Trophoblast cell (in vitro differentiated cells and primary cell): Measurements from ENCODE around the gene CPA2.

ENCODE experiments used
- DNase-seq, 2 donors: peaks; one replicate each; pipeline ENCODE4 v3.0.0-alpha.2; 2016
- H2AFZ ChIP-seq: 2 replicates; pipeline ENCODE4 v1.6.1; 2013; ENCODE audit warnings: low read length, moderate library complexity, mild to moderate bottlenecking; ENCODE audit not compliant: insufficient read depth, poor library complexity
- H2AK5ac ChIP-seq: 2 replicates; pipeline ENCODE4 v1.6.1; 2013; ENCODE audit warnings: mild to moderate bottlenecking, low read length
- H2BK120ac ChIP-seq: 2 replicates; pipeline ENCODE4 v1.6.1; 2013; ENCODE audit warnings: low read length, mild to moderate bottlenecking, moderate library complexity; ENCODE audit not compliant: insufficient read depth, poor library complexity
- H2BK12ac ChIP-seq: 2 replicates; pipeline ENCODE4 v1.6.1; 2013; ENCODE audit warnings: mild to moderate bottlenecking, low read length, moderate library complexity
- H2BK5ac ChIP-seq: 2 replicates; pipeline ENCODE4 v1.6.1; 2013; ENCODE audit warnings: low read length, low read depth, moderate library complexity, mild to moderate bottlenecking; ENCODE audit not compliant: poor library complexity
- H3K14ac ChIP-seq: 2 replicates; pipeline ENCODE4 v1.6.1; 2013; ENCODE audit warnings: mild to moderate bottlenecking, low read length
- H3K18ac ChIP-seq: 2 replicates; pipeline ENCODE4 v1.6.1; 2013; ENCODE audit warnings: mild to moderate bottlenecking, low read length
- H3K23ac ChIP-seq: 2 replicates; pipeline ENCODE4 v1.6.1; 2013; ENCODE audit warnings: low read length
- H3K27ac ChIP-seq: 2 replicates; pipeline ENCODE4 v1.5.1; 2013; ENCODE audit warnings: low read depth, mild to moderate bottlenecking, inconsistent platforms, low read length, moderate library complexity
- H3K27me3 ChIP-seq: 2 replicates; pipeline ENCODE4 v1.6.1; 2013; ENCODE audit warnings: inconsistent platforms, mild to moderate bottlenecking, low read length, moderate library complexity; ENCODE audit not compliant: insufficient read depth
- H3K36me3 ChIP-seq, 2 experiments: 1 replicate in 1 of 2; 2 replicates in 1 of 2; pipeline ENCODE4 v1.6.1; 2013; ENCODE audit warnings: low read length in 2 of 2, mild to moderate bottlenecking in 2 of 2, moderate library complexity in 1 of 2; ENCODE audit not compliant: insufficient read depth in 2 of 2, control insufficient read depth in 1 of 2
- H3K4ac ChIP-seq: 2 replicates; pipeline ENCODE4 v1.6.1; 2013; ENCODE audit warnings: low read depth, mild to moderate bottlenecking, low read length, moderate library complexity
- H3K4me1 ChIP-seq, 2 experiments: 1 replicate in 1 of 2; 2 replicates in 1 of 2; pipeline ENCODE4 v1.6.1; 2013; ENCODE audit warnings: low read length in 2 of 2, mild to moderate bottlenecking in 2 of 2, moderate library complexity in 1 of 2; ENCODE audit not compliant: insufficient read depth in 2 of 2, control insufficient read depth in 1 of 2
- H3K4me2 ChIP-seq: 2 replicates; pipeline ENCODE4 v1.6.1; 2013; ENCODE audit warnings: inconsistent platforms, mild to moderate bottlenecking, low read length, moderate library complexity
- H3K4me3 ChIP-seq: 2 replicates; pipeline ENCODE4 v1.5.1; 2013; ENCODE audit warnings: mild to moderate bottlenecking, low read depth, low read length, inconsistent platforms
- H3K79me1 ChIP-seq: one replicate; pipeline ENCODE4 v1.6.1; 2013; ENCODE audit warnings: low read length
- H3K79me2 ChIP-seq: 2 replicates; pipeline ENCODE4 v1.6.1; 2013; ENCODE audit warnings: low read length, mild to moderate bottlenecking; ENCODE audit not compliant: control insufficient read depth, insufficient read depth, poor library complexity
- H3K9ac ChIP-seq: 2 replicates; pipeline ENCODE4 v1.6.1; 2013; ENCODE audit warnings: mild to moderate bottlenecking, low read length
- H3K9me3 ChIP-seq: 2 replicates; pipeline ENCODE4 v1.6.1; 2013; ENCODE audit warnings: low read depth, mild to moderate bottlenecking, control low read depth, inconsistent platforms, low read length; ENCODE audit not compliant: insufficient read depth
- H4K12ac ChIP-seq: 2 replicates; pipeline ENCODE4 v1.6.1; 2013; ENCODE audit warnings: low read depth, mild to moderate bottlenecking, low read length, moderate library complexity
- H4K8ac ChIP-seq: 2 replicates; pipeline ENCODE4 v1.6.1; 2013; ENCODE audit warnings: low read depth, mild to moderate bottlenecking, low read length, moderate library complexity
- H4K91ac ChIP-seq: one replicate; pipeline ENCODE4 v1.6.1; 2013; ENCODE audit warnings: low read depth, mild to moderate bottlenecking, low read length, moderate library complexity
- WGBS: extraction: QIAGEN DNeasy Blood & Tissue Kit; methylation state at CpG from one replicate; pipeline ENCODE4 v1.1.7; 2013; ENCODE audit warnings: missing lambda C conversion rate; ENCODE audit not compliant: insufficient read length, insufficient coverage; ENCODE audit errors: extremely low coverage; 5-methylcytosine and 5-hydroxymethylcytosine counted together

CPA2 gene

GRCh38 chr7:130269318-130269694 lies 2.6 kb downstream of the CPA2 start:
- Histone ChIP-seq H3K4me3 (no peak overlapping the region), H2AK5ac (no peak overlapping the region), H3K18ac (no peak overlapping the region), H2BK5ac (no peak overlapping the region), H3K14ac (no peak overlapping the region), H4K91ac (no peak overlapping the region), H3K4me1 (peaks cover 8 to 9% of the 10 kb centered on the region in 2 experiments), H4K12ac (no peak overlapping the region), H2AFZ (no peak overlapping the region), H3K4me2 (no peak overlapping the region), H2BK12ac (no peak overlapping the region), H3K9ac (no peak overlapping the region), H3K23ac (no peak overlapping the region), H3K27me3 (no peaks in the 10 kb centered on the region), H3K9me3 (peaks cover 2% of the 10 kb centered on the region), H3K4ac (no peak overlapping the region), H3K27ac (no peak overlapping the region), H4K8ac (no peak overlapping the region), H3K79me1 (peaks cover 13% of the 10 kb centered on the region), H3K36me3 (no peaks in the 10 kb centered on the region), H3K79me2 (peaks cover 2% of the 10 kb centered on the region), H2BK120ac (no peak overlapping the region)
- no CpG with 5 or more reads among the region's 1 CpG for WGBS
- DNase-seq: no peak

GRCh38 chr7:130270947-130271800 lies 4.5 kb downstream of the CPA2 start:
- H3K36me3 ChIP-seq: no peaks in the 10 kb centered on the region
- no peak overlapping the region for H3K18ac ChIP-seq
- peak overlapping the region; percentile 68 for H2BK5ac ChIP-seq
- peak overlapping the region; percentile 68 for H3K14ac ChIP-seq
- H3K79me1 ChIP-seq: peaks cover 15% of the 10 kb centered on the region
- no peak for DNase-seq
- no peak overlapping the region for H3K27ac ChIP-seq
- H3K4me1 ChIP-seq: peaks cover 9 to 10% of the 10 kb centered on the region in 2 experiments
- H2AK5ac ChIP-seq: peak overlapping the region; percentile 23
- peak overlapping the region; percentile 13 for H2BK120ac ChIP-seq
- H3K27me3 ChIP-seq: no peaks in the 10 kb centered on the region
- H4K91ac ChIP-seq: peak overlapping the region; percentile 85
- H3K79me2 ChIP-seq: peaks cover 2% of the 10 kb centered on the region
- H3K9ac ChIP-seq: no peak overlapping the region
- H3K4me3 ChIP-seq: no peak overlapping the region
- peak overlapping the region; percentile 94 for H2BK12ac ChIP-seq
- no peak overlapping the region for H3K4me2 ChIP-seq
- no peak overlapping the region for H3K23ac ChIP-seq
- peak overlapping the region; percentile 39 for H3K4ac ChIP-seq
- peak overlapping the region; percentile 42 for H4K8ac ChIP-seq
- no peak overlapping the region for H2AFZ ChIP-seq
- H4K12ac ChIP-seq: no peak overlapping the region
- peaks cover 2% of the 10 kb centered on the region for H3K9me3 ChIP-seq
- no CpG with 5 or more reads among the region's 12 CpGs for WGBS

GRCh38 chr7:130272381-130273080 lies 5.9 kb downstream of the CPA2 start:
- peak overlapping the region; percentile 96 for H2BK120ac ChIP-seq
- H4K12ac ChIP-seq: peak overlapping the region; percentile 88

GRCh38 chr7:130273081-130273932 lies 6.6 kb downstream of the CPA2 start:
- peak overlapping the region; percentile 92 for H3K27ac ChIP-seq

More at GRCh38 chr7:130272381-130273080, 5.9 kb downstream of the CPA2 start:
- Histone ChIP-seq H3K4me1 (peaks cover 9 to 10% of the 10 kb centered on the region in 2 experiments), H3K79me2 (peaks cover 2% of the 10 kb centered on the region), H3K79me1 (peaks cover 16% of the 10 kb centered on the region), H3K23ac (no peak overlapping the region), H2BK5ac (peak overlapping the region; percentile 18), H3K14ac (peak overlapping the region; percentile 94), H3K27me3 (no peaks in the 10 kb centered on the region), H3K27ac (peak overlapping the region; percentile 92), H4K8ac (peak overlapping the region; percentile 97), H3K9me3 (peaks cover 2% of the 10 kb centered on the region), H2AK5ac (peak overlapping the region; percentile 92), H3K4ac (peak overlapping the region; percentile 78), H2BK12ac (peak overlapping the region; percentile 99), H3K18ac (peak overlapping the region; percentile 85), H2AFZ (peak overlapping the region; percentile 91), H3K4me2 (peak overlapping the region; percentile 56), H3K36me3 (no peaks in the 10 kb centered on the region), H3K4me3 (no peak overlapping the region), H4K91ac (peak overlapping the region; percentile 99), H3K9ac (no peak overlapping the region)
- no CpG with 5 or more reads among the region's 23 CpGs for WGBS
- peak in 1 of 2 donors; percentile 17 for DNase-seq

More at GRCh38 chr7:130273081-130273932, 6.6 kb downstream of the CPA2 start:
- H2BK5ac ChIP-seq: peak overlapping the region; percentile 18
- H3K4me2 ChIP-seq: peak overlapping the region; percentile 56
- peak overlapping the region; percentile 91 for H2AFZ ChIP-seq
- DNase-seq: peak in 1 of 2 donors; percentile 6
- no CpG with 5 or more reads among the region's 25 CpGs for WGBS
- no peak overlapping the region for H2AK5ac ChIP-seq
- peaks cover 2% of the 10 kb centered on the region for H3K79me2 ChIP-seq
- no peak overlapping the region for H3K9ac ChIP-seq
- H3K4me1 ChIP-seq: peaks cover 9 to 10% of the 10 kb centered on the region in 2 experiments
- no peak overlapping the region for H3K4ac ChIP-seq
- H3K23ac ChIP-seq: no peak overlapping the region
- peak overlapping the region; percentile 85 for H3K18ac ChIP-seq
- no peaks in the 10 kb centered on the region for H3K27me3 ChIP-seq
- peaks cover 2% of the 10 kb centered on the region for H3K9me3 ChIP-seq
- H4K91ac ChIP-seq: peak overlapping the region; percentile 99
- peak overlapping the region; percentile 94 for H3K14ac ChIP-seq
- H2BK12ac ChIP-seq: peak overlapping the region; percentile 99
- H3K36me3 ChIP-seq: no peaks in the 10 kb centered on the region
- H4K12ac ChIP-seq: peak overlapping the region; percentile 88
- H3K79me1 ChIP-seq: peaks cover 16% of the 10 kb centered on the region
- no peak overlapping the region for H3K4me3 ChIP-seq
- H2BK120ac ChIP-seq: peak overlapping the region; percentile 96
- H4K8ac ChIP-seq: peak overlapping the region; percentile 97
